Stomach (tissue), 4 donors: Measurements from ENCODE around the gene PLA2G15.

ENCODE experiments used
- POLR2A ChIP-seq, 4 donors: fragments of 450-650 bp; IDR thresholded peaks; one replicate each; pipeline ENCODE4 v1.6.1; 2016; ENCODE audit warnings: antibody characterized with exemption in 4 of 4, control low read depth in 2 of 4, mild to moderate bottlenecking in 1 of 4, moderate library complexity in 1 of 4
- TF ChIP-seq, protein P1 (sequence below), 7 experiments: fragments of 450-650 bp in 4 of 7; fragments of 200-600 bp in 3 of 7; sonication (generic) in 3 of 7; IDR thresholded peaks; one replicate each; pipeline ENCODE4 v1.5.1; 2016 to 2019; ENCODE audit warnings: antibody characterized with exemption in 7 of 7, control low read depth in 2 of 7, mild to moderate bottlenecking in 1 of 7

DNA sequence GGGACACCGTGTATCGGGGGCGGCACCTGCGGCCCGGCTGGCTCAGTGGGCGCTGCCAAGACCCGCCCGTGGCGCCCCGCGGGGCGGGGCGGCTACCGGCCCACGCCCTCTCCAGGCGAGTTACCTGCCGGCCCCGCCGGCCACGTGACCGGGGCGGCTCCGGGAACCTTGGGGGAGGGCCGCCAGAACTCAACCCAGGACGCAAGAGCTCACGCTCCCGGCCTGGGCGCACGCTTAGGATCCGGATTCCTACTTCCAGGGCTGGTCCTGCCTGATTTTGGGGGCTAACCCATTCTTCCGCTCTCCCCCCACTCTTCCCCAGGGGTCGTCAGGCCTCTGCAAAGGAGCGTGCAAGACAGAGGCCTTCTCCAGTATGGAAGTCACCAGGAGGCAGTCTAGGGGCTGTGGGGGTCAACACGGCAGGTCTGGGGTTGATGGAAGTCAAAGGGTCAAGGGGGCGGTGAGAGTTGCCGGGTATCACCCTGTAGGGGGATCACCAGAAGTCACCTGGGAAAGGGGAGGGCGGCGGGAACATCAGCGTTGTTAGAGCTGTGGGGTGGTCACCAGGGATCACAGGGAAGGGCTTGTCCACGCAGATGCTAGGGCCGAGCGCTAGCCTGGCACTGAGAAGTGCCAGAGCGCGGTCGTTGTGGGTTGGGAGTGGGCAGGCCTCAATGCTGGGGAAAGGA, 8.9 kb upstream of the PLA2G15 start:
- TF ChIP-seq, protein P1, sequence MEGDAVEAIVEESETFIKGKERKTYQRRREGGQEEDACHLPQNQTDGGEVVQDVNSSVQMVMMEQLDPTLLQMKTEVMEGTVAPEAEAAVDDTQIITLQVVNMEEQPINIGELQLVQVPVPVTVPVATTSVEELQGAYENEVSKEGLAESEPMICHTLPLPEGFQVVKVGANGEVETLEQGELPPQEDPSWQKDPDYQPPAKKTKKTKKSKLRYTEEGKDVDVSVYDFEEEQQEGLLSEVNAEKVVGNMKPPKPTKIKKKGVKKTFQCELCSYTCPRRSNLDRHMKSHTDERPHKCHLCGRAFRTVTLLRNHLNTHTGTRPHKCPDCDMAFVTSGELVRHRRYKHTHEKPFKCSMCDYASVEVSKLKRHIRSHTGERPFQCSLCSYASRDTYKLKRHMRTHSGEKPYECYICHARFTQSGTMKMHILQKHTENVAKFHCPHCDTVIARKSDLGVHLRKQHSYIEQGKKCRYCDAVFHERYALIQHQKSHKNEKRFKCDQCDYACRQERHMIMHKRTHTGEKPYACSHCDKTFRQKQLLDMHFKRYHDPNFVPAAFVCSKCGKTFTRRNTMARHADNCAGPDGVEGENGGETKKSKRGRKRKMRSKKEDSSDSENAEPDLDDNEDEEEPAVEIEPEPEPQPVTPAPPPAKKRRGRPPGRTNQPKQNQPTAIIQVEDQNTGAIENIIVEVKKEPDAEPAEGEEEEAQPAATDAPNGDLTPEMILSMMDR (IDR thresholded peaks at IDR 0.05): no peak
- peak in 2 of 4 donors; percentile 72 to 94 for TF ChIP-seq POLR2A (IDR thresholded peaks at IDR 0.05)
